GM12875 (cell line): ENCODE results near the gene PPRC1.

Experiments
- H3K4me3 ChIP-seq: one replicate; pipeline ENCODE4 v1.5.1; 2011; ENCODE audit warnings: low read depth, low read length, control low read depth
- TF ChIP-seq, protein P1 (sequence below): IDR thresholded peaks from 2 replicates; pipeline ENCODE4 v1.5.1; 2011; ENCODE audit warnings: low read depth, mild to moderate bottlenecking, control low read depth, inconsistent platforms, low read length, moderate library complexity, borderline replicate concordance; ENCODE audit not compliant: insufficient read depth

PPRC1 gene

DNA sequence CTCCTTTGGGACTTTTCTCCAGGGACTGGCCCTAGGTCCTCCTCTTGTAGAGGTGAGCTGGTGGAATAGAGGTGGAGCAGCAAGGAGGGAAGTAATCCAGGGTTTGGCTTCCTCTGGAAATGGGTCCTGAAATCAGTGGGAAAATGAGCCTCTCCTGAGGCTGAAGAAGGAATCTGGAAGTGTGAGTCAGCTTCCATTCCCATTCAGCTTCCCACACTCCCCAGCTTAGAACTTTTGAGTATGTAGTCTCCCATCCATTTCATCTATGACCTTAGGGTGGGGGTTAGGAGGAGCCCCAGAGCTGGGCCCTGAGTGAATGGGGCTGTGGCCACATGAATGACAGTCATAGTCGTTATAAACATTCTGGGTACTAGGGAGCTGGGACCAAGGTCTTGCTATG lies 30.4 kb upstream of the PPRC1 start:
- TF ChIP-seq, protein P1, sequence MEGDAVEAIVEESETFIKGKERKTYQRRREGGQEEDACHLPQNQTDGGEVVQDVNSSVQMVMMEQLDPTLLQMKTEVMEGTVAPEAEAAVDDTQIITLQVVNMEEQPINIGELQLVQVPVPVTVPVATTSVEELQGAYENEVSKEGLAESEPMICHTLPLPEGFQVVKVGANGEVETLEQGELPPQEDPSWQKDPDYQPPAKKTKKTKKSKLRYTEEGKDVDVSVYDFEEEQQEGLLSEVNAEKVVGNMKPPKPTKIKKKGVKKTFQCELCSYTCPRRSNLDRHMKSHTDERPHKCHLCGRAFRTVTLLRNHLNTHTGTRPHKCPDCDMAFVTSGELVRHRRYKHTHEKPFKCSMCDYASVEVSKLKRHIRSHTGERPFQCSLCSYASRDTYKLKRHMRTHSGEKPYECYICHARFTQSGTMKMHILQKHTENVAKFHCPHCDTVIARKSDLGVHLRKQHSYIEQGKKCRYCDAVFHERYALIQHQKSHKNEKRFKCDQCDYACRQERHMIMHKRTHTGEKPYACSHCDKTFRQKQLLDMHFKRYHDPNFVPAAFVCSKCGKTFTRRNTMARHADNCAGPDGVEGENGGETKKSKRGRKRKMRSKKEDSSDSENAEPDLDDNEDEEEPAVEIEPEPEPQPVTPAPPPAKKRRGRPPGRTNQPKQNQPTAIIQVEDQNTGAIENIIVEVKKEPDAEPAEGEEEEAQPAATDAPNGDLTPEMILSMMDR: no peak
- H3K4me3 ChIP-seq: no peak overlapping the region

DNA sequence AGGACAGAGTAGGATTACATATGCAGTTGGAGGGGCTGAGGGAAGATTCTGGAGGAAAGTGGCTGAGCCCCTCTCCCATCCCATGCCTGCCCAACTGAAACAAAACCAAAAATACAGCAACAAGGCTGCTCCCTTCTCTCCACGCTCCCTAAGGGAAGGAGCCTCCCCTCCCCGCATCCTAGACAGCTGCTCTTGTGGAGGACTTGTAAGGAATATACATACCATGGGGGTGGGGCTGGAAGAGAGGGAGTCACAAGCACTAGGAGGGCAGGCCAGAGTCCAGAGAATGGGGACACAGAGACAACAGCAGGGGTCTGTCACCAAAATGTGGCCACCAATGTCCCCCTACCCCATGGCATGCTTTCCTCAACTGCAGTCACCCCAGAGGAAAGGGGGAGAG lies 25.8 kb upstream of the PPRC1 start:
- TF ChIP-seq, protein P1: no peak
- H3K4me3 ChIP-seq: no peak overlapping the region

DNA sequence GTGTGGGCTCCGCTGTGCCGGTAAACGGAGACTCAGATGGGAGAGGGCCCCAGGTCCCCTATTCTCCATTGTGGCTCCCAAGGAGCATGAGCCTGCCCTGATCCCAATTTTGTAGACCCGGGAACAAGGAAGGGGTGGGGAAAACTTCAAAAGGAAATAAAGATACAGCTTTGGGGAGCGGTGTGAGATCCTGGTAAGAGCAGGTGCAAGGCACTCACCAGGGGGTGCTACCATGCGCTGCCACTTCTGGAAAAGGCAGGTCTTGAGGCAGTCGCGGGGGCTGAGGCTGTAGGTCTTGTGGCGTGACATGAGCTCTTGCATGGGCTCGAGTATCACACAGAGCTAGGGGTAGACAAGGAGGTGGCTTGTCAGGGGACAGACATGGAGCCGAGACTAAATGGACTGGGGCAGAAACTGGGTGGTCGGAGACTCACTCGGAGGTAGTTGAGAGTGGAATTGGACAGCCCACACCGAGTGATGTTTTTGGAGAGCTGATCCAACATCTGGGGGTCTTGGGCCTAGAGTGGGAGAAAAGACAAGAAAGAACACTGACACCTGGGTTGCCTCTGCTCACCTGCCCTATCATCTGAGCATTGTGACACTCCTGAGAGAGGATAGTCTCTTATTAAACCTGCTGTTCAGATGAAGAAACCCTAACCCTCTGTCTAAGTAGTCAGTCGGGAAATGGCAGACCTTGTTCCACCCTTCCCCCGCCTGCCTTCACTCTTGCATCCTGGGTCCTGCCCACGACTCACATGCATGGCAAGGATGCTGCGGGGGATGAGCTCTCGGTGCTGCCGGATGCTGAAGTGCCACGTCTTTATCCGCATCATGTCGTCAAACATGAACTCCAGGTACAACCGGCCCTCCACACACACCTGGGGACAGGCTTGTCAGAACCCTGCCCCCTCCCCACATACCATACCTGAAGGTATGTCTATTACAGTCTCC lies 23.4 kb upstream of the PPRC1 start:
- TF ChIP-seq, protein P1: no peak
- no peak overlapping the region for H3K4me3 ChIP-seq

DNA sequence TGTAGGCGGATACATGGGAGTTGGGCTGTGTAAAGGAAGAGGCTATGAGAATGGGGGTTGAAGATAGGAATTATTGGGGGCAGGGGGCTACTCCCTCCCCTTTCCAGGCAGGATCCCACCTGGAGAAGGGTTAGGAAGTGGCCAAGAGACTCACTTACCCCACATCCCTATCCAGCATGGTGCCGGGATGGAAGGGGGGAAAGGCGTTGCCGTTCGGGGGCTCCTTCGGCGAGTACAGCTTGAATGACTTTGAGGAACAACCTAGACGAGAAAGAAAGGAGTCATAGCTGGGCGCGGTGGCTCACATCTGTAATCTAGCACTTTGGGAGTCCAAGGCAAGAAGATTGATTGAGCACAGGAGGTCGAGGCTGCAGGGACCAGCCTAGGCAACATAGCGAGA lies 21.6 kb upstream of the PPRC1 start:
- TF ChIP-seq, protein P1: no peak

DNA sequence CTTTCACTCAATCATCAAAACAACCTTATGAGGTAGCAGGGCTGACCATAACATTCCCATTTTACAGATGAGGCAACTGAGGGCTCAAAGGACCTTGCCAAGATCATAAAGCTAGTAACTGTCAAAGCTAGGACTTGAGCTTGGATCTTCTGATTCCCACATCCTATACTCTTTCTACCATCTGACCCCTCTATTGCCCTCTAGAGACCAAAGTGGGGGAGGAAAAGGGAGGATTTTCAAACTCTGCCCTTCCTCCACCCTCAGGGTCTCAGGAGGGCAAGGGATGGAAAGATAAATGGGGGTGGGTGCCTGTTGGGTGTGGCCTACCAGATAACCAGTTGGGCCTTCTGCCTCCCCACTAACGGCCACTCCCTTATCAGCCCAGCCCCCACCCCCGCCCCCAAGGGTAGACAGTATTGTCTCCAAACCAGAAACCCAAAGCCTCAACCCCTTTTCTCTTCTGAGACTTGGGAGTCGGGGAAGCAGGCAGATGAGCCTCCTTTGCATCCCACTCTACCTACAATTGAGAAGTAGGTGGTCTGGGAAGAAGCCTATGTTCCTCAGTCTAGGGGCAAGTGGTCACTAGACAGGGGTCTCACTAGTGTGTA lies 20.5 kb upstream of the PPRC1 start:
- no peak overlapping the region for H3K4me3 ChIP-seq

More for the DNA sequence above, 21.6 kb upstream of the PPRC1 start:
- no peak overlapping the region for H3K4me3 ChIP-seq

DNA sequence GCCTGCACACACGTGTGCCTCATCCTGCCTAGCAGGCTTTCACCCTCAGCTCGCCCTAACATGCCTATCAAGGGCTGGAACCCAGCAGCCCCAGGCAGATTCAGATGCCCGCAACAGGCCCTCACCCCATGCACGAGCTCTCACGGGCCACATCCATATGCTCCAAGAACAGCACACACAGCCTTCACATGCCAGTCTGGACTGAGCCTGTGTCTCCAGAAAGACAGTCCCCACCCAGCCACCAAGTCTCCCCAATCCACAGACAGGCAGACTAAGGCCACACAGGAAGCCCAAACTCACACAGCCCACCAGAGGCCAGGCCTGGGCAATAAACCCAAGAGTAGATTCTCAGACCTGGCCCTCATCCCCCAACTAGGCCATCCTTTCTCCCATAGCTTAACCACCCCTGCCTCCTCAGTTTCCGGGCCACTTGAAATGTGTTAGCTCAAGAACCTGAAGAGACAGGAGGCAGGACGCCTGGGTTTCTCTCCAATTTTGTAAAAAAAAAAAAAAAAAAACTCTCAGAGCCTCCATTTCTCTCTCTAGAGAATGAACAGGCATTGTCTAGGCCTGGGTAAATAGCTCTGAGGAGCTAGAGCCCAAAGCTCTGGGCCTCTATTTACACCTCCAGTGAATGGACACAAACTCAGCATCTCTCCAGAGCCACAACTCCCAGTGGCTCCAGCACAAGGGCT lies 19.4 kb upstream of the PPRC1 start:
- TF ChIP-seq, protein P1: no peak

More for the DNA sequence above, 20.5 kb upstream of the PPRC1 start:
- TF ChIP-seq, protein P1: peak; percentile 33; the same call in 1 of the 2 replicates

More for the DNA sequence above, 19.4 kb upstream of the PPRC1 start:
- peak overlapping the region; percentile 86 for H3K4me3 ChIP-seq
